NT2/D1 (cell line): ENCODE measurements around the gene NEGR1.

ENCODE experiments used
- DNase-seq: peaks from one replicate; pipeline ENCODE4 v3.0.0-alpha.2; 2011; ENCODE audit warnings: low read depth, low spot score
- H3K27me3 ChIP-seq: 2 replicates; pipeline ENCODE4 v1.6.0; 2011; ENCODE audit warnings: mild to moderate bottlenecking; ENCODE audit not compliant: insufficient read length, insufficient read depth
- H3K36me3 ChIP-seq: 2 replicates; pipeline ENCODE4 v1.6.1; 2011; ENCODE audit warnings: mild to moderate bottlenecking, low read length, mixed read lengths; ENCODE audit not compliant: insufficient read depth, insufficient read length
- H3K4me1 ChIP-seq: 2 replicates; pipeline ENCODE4 v1.5.1; 2011; ENCODE audit not compliant: insufficient read depth, insufficient read length
- H3K4me3 ChIP-seq: 2 replicates; pipeline ENCODE4 v1.5.1; 2011; ENCODE audit warnings: low read depth; ENCODE audit not compliant: insufficient read length
- H3K9ac ChIP-seq: 2 replicates; pipeline ENCODE4 v1.6.0; 2011; ENCODE audit warnings: low read depth; ENCODE audit not compliant: insufficient read length
- H3K9me3 ChIP-seq: 2 replicates; pipeline ENCODE4 v1.5.1; 2011; ENCODE audit warnings: mild to moderate bottlenecking, low read length; ENCODE audit not compliant: insufficient read depth
- SUZ12 ChIP-seq: IDR thresholded peaks from 2 replicates; pipeline ENCODE4 v1.6.1; 2011; ENCODE audit not compliant: insufficient read length, insufficient read depth; ENCODE audit errors: extremely low read depth
- YY1 ChIP-seq: IDR thresholded peaks from 2 replicates; pipeline ENCODE4 v1.6.1; 2011; ENCODE audit not compliant: insufficient read length, insufficient read depth
- ZNF274 ChIP-seq: IDR thresholded peaks from 2 replicates; pipeline ENCODE4 v1.6.1; 2011; ENCODE audit warnings: mild to moderate bottlenecking, low read depth, low read length

NEGR1 gene

GRCh38 chr1:72117621-72118020 is 164.7 kb downstream of the NEGR1 start:
- TF ChIP-seq ZNF274 (no peak), SUZ12 (no peak), YY1 (no peak)
- H3K9me3 ChIP-seq: no peaks in the 10 kb centered on the region
- H3K4me3 ChIP-seq: no peak overlapping the region
- no peaks in the 10 kb centered on the region for H3K27me3 ChIP-seq
- H3K4me1 ChIP-seq: no peaks in the 10 kb centered on the region
- no peak overlapping the region for H3K9ac ChIP-seq
- no peak for DNase-seq
- no peaks in the 10 kb centered on the region for H3K36me3 ChIP-seq

GRCh38 chr1:72115290-72115689 is 167.0 kb downstream of the NEGR1 start:
- TF ChIP-seq YY1: no peak
- no peak for TF ChIP-seq SUZ12
- TF ChIP-seq ZNF274: no peak
- no peak overlapping the region for H3K4me3 ChIP-seq
- no peaks in the 10 kb centered on the region for H3K4me1 ChIP-seq
- no peaks in the 10 kb centered on the region for H3K36me3 ChIP-seq
- no peak overlapping the region for H3K9ac ChIP-seq
- DNase-seq: no peak
- H3K9me3 ChIP-seq: no peaks in the 10 kb centered on the region
- no peaks in the 10 kb centered on the region for H3K27me3 ChIP-seq

- no peak for DNase-seq
- no peak overlapping the region for H3K4me3 ChIP-seq
- TF ChIP-seq SUZ12: no peak
- TF ChIP-seq YY1: no peak
- TF ChIP-seq ZNF274: no peak
Measured at GRCh38 chr1:72111662-72112061, 170.7 kb downstream of the NEGR1 start.

DNA sequence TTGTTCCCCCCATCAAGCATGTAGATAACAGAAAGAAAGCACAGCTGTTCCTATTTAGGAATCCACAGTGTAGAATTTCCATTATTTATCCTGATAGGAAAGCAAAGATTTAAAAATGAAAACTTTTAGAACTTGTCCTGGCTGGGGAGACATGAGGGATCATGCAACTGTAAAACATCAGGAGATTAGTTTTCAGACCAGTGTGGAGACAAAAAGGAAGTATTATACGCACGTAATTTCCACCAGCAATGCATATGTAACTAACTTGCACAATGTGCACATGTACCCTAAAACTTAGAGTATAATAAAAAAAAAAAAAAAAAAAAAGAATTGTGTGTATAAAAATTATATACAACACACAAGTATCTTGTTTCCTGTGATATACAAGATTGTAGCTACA is 172.4 kb downstream of the NEGR1 start:
- H3K9ac ChIP-seq: no peak overlapping the region
- no peaks in the 10 kb centered on the region for H3K9me3 ChIP-seq
- H3K27me3 ChIP-seq: no peaks in the 10 kb centered on the region
- DNase-seq: no peak
- H3K36me3 ChIP-seq: no peaks in the 10 kb centered on the region
- TF ChIP-seq YY1 (no peak), SUZ12 (no peak), ZNF274 (no peak)
- no peaks in the 10 kb centered on the region for H3K4me1 ChIP-seq
- H3K4me3 ChIP-seq: no peak overlapping the region

More at GRCh38 chr1:72111662-72112061, 170.7 kb downstream of the NEGR1 start:
- Histone ChIP-seq H3K36me3 (no peaks in the 10 kb centered on the region), H3K9me3 (no peaks in the 10 kb centered on the region), H3K9ac (no peak overlapping the region), H3K4me1 (no peaks in the 10 kb centered on the region), H3K27me3 (no peaks in the 10 kb centered on the region)

- no peaks in the 10 kb centered on the region for H3K9me3 ChIP-seq
- TF ChIP-seq SUZ12 (no peak), YY1 (no peak), ZNF274 (no peak)
- H3K27me3 ChIP-seq: no peaks in the 10 kb centered on the region
- H3K4me1 ChIP-seq: no peaks in the 10 kb centered on the region
- no peak for DNase-seq
- H3K4me3 ChIP-seq: no peak overlapping the region
- H3K36me3 ChIP-seq: no peaks in the 10 kb centered on the region
- no peak overlapping the region for H3K9ac ChIP-seq
Measured at GRCh38 chr1:72105201-72105600, 177.1 kb downstream of the NEGR1 start.

- TF ChIP-seq YY1 (no peak), ZNF274 (no peak)
- H3K9ac ChIP-seq: no peak overlapping the region
- H3K4me1 ChIP-seq: no peaks in the 10 kb centered on the region
- H3K36me3 ChIP-seq: no peaks in the 10 kb centered on the region
- no peaks in the 10 kb centered on the region for H3K9me3 ChIP-seq
- no peaks in the 10 kb centered on the region for H3K27me3 ChIP-seq
- H3K4me3 ChIP-seq: no peak overlapping the region
- no peak for DNase-seq
Measured at GRCh38 chr1:72101840-72102632, 180.3 kb downstream of the NEGR1 start.

GRCh38 chr1:72100771-72101170 is 181.6 kb downstream of the NEGR1 start:
- Histone ChIP-seq H3K36me3 (no peaks in the 10 kb centered on the region), H3K9ac (no peak overlapping the region), H3K4me3 (no peak overlapping the region), H3K9me3 (no peaks in the 10 kb centered on the region), H3K27me3 (no peaks in the 10 kb centered on the region), H3K4me1 (no peaks in the 10 kb centered on the region)
- TF ChIP-seq ZNF274 (no peak), SUZ12 (no peak), YY1 (no peak)
- DNase-seq: no peak
